Endometrial microvascular endothelial cells (primary cell): ENCODE data around the gene LURAP1L. TPM values are rescaled to one million over a fixed set of nuclear protein-coding genes. Genes with fewer than 3 reads are reported as not detected.

Source experiments
- in situ Hi-C: cut with HindIII; loops from 2 replicates; pipeline ENCODE4 v1.10.0; 2017; ENCODE audit warnings: low sequenced_read_pairs, low pct_unique_long_range_greater_than_20kb; ENCODE audit errors: inconsistent ontology term
- total RNA-seq: library from RNA; depleted of rRNA; stranded (reverse); fragments of >200 nt; gene quantifications from one replicate; pipeline ENCODE4 v1.2.3, GENCODE V29; 2015; ENCODE audit errors: inconsistent ontology term

The LURAP1L gene
- total RNA-seq, 1 donor from 2014 or later: 9.3 TPM

- in situ Hi-C loops: no loop called here
Observed at GRCh38 chr9:12775679-12776512, 1.1 kb downstream of the LURAP1L start.

GRCh38 chr9:12776513-12777055, 1.8 kb downstream of the LURAP1L start:
- in situ Hi-C loops: no loop called here

GRCh38 chr9:12777121-12778022, 2.6 kb downstream of the LURAP1L start:
- in situ Hi-C loops: no loop called here

- in situ Hi-C loops: no loop called here
Observed at GRCh38 chr9:12778389-12778788, 3.6 kb downstream of the LURAP1L start.

GRCh38 chr9:12781226-12781733, 6.5 kb downstream of the LURAP1L start:
- in situ Hi-C loops: no loop called here

- in situ Hi-C loops: no loop called here
Observed at GRCh38 chr9:12783767-12784460, 9.1 kb downstream of the LURAP1L start.

- in situ Hi-C loops: no loop called here
Observed at GRCh38 chr9:12784461-12785259, 9.8 kb downstream of the LURAP1L start.

- in situ Hi-C loops: no loop called here
Observed at GRCh38 chr9:12785260-12785770, 10.5 kb downstream of the LURAP1L start.

GRCh38 chr9:12785941-12786340, 11.1 kb downstream of the LURAP1L start:
- in situ Hi-C loops: no loop called here

GRCh38 chr9:12790001-12790400, 15.2 kb downstream of the LURAP1L start:
- in situ Hi-C loops: no loop called here

GRCh38 chr9:12790883-12791282, 16.1 kb downstream of the LURAP1L start:
- in situ Hi-C loops: no loop called here

GRCh38 chr9:12794101-12794799, 19.4 kb downstream of the LURAP1L start:
- in situ Hi-C loops: no loop called here

- in situ Hi-C loops: no loop called here
Observed at GRCh38 chr9:12796601-12797000, 21.8 kb downstream of the LURAP1L start.

GRCh38 chr9:12797037-12797436, 22.2 kb downstream of the LURAP1L start:
- in situ Hi-C loops: no loop called here

- in situ Hi-C loops: no loop called here
Observed at GRCh38 chr9:12798066-12798770, 23.4 kb downstream of the LURAP1L start.

- in situ Hi-C loops: no loop called here
Observed at GRCh38 chr9:12801187-12801586, 26.4 kb downstream of the LURAP1L start.

- in situ Hi-C loops: no loop called here
Observed at GRCh38 chr9:12801663-12802062, 26.8 kb downstream of the LURAP1L start.
